Renal cortical epithelial cell (primary cell): ENCODE data around the gene LEFTY2. TPM values are rescaled to one million over a fixed set of nuclear protein-coding genes. Genes with fewer than 3 reads are reported as not detected.
"Not testable (repeated sequence)": the region's sequence is repeated elsewhere in the genome, so short reads cannot be mapped to it uniquely, and the experiment has no call there.

Experiments used
- DNase-seq: peaks from one replicate; pipeline ENCODE4 v3.0.0-alpha.2; 2011; ENCODE audit warnings: low read depth
- total RNA-seq: library from RNA; depleted of rRNA; stranded (reverse); fragments of >200 nt; gene quantifications from 2 replicates; pipeline ENCODE4 v1.2.3, GENCODE V29; 2014

Gene LEFTY2
- total RNA-seq, 1 donor from 2014 or later, result not detected

DNA sequence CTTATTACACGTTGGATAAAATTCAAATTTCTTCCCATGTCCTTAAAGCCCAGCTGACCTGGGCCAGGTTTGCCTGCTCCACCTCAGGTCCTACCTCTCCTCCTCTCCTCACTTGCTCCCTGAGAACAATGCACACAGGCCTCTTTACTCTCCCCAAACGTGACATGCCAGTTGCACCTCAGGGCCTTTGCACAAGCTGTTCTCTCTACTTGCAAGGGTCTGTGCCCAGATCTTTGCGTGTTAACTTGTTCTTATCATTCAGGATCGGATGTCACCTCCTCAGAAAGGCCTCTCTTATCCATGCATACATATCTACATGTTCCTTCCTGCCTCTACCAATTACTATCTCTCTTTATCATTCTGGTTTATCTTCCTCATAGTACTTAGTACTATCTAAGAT is 37.4 kb downstream of the LEFTY2 start:
- no peak for DNase-seq

DNA sequence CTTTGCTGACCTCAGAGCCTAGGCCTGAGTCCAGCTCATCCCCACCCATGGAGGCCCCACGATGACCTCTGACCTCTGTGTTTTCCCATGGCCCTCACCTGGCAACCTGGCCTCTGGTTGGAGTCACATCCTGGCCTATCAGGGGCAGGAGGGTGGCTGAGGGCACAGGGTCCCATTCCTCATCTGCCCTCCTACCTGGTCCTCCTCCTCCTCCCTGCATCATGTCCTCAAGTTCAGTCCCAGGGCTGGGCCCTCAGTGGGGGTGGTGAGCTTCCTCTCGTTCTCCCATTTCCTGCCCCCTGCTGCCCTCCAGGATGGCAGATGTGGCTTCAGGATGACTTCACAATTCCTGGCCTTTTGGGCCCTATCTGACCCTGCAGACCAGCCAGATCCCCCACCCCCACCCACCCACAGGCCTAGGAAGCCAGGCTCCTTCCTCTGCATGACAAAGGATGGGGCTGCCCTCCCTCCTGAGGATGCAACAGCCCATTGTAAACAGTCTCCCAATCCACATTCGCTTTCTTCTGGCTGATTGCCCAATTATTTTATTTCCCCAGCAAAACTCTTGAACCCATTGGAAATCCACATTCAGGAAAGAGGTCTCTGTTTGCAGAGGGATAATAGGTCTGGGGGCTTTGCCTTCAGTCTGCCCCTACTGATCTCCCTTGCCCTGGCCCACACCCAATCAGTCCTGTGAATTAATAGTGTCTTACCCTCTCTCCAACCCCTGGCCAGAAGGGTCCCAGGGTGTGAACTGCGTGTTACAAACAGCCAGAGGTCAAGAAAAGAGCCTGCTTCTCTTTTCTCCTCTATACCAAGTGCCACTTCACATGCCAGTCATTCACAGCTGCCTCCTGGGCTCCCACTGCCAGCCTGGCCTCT is 41.7 kb downstream of the LEFTY2 start:
- no peak for DNase-seq

DNA sequence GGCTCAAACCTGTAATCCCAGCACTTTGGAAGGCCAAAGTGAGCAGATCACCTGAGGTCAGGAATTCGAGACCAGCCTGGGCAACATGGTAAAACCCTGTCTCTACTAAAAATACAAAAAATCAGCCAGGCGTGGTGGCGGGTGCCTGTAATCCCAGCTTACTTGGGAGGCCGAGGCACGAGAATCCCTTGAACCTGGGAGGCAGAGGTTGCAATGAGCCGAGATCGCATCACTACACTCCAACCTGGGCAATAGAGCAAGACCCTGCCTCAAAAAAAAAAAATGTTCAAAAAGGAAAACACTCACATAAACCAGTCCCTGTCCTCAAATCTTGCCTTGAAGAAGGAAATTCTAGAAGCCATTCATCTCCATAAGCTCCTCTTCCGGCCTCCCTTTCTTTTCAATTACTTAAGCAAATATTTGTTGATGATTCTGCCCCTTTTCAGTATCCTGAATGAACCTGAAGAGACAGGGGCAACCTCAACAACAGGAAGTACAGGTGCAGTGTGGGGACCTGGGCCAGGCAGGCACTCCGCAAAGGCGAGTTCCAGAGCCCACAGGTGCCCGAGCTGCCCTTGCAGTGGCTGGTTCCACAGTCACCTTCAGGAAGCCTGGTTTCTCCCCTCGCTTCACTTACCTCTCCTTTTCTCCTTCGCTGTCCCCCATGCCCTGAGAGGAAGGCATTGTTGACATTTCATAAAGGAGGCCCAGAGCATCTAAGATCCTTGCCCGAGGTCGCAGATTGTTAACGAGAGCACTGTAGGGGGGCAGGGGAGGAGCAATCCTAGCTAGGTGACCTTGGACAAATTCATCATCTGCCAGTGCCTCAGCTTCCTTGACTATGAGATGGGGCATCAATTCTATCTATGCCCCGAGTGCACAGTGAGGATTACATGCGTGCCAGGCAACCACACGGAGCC is 43.2 kb downstream of the LEFTY2 start:
- no peak for DNase-seq

DNA sequence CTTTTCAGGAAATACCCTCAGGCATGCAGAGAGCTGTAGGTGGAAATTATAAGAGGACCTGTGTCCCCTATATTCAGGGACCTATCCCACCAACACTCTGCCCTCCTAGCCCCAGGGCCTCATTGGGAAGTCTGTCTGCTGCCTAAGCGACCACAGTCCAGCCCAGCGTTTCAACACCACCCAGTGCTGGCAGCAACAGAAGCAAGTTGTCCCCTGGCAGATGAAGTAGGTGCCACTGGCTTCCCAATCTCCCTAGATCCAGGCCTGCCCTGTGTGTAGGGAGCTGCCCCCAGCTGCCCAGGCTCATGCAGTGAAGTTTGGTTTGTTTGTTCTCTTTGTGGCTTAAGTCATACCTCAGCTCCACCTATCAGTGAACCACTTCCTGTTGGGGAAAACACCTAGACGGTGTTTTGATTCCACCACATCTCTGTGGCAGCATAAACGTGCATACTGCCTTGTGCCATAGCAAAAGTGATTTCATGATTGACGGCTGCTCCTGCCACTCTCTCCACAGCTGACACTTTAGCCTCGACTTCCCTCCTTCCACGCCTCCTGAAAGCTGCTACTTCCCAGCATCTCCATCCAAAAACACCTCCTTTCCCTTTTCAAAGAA is 44.0 kb downstream of the LEFTY2 start:
- peak; percentile 93 for DNase-seq

DNA sequence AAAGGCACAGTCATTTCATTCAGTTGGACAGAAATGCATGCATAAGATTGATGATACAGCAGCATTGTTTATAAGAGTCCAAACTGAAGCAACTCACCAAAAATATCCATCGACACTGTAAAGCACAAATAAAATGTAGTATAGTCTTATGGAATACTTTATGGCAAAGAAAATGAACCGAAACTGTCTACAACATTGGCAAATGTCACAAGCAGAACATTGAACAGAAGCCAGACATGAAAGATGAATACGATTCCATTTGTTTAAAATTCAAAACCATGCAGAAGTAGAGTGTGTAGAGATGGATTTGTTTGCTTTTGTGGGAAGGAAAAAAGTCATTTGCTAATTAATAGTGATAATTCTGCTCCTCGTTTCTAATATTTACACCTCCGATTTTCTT is 44.5 kb downstream of the LEFTY2 start:
- DNase-seq, result no peak

DNA sequence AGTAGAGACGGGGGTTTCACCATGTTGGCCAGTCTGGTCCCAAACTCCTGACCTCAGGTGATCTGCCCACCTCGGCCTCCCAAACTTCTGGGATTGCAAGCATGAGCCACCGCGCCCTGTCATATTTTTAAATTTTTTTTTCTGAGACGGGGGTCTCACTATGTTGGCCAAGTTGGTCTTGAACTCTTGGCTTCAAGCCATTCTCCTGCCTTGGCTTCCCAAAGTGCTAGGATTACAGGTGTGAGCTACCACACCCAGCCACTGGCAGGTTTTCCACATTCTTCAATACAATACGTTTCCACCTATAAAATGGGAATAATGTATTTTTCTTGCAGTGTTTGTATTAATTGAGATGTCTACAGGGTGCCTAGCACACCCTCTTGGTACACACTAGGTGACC is 48.7 kb downstream of the LEFTY2 start:
- no peak for DNase-seq

DNA sequence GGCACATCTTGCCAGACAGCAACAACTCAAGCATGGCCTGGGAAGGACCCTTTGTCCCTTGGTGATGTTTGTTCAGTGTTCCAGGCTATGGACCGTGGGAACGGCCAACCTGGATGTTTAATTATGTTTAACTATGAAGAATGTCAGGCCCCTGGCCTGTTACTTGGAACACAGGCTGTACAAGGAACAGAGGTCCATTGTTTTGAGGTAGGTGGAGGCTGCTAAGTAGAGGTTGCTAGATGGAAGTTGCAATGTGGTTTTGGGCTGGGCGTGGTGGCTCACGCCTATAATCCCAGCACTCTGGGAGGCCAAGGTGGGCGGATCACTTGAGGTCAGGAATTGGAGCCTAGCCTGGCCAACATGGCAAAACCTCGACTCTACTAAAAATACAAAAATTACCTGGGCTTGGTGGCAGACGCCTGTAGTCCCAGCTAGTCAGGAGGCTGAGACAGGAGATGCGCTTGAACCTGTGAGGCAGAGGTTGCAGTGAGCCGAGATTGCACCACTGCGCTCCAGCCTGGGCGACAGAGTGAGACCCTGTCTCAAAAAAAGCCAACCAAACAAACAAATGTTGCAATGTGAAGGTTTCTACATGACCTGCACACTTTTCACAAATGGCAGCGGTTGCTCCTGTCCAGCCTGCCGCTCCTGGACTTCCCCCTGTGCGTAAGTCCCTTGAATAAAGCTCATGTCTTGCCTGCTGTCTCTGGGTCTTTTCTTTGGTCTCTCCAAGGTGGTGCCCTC is 49.6 kb downstream of the LEFTY2 start:
- DNase-seq, result peak; percentile 85

DNA sequence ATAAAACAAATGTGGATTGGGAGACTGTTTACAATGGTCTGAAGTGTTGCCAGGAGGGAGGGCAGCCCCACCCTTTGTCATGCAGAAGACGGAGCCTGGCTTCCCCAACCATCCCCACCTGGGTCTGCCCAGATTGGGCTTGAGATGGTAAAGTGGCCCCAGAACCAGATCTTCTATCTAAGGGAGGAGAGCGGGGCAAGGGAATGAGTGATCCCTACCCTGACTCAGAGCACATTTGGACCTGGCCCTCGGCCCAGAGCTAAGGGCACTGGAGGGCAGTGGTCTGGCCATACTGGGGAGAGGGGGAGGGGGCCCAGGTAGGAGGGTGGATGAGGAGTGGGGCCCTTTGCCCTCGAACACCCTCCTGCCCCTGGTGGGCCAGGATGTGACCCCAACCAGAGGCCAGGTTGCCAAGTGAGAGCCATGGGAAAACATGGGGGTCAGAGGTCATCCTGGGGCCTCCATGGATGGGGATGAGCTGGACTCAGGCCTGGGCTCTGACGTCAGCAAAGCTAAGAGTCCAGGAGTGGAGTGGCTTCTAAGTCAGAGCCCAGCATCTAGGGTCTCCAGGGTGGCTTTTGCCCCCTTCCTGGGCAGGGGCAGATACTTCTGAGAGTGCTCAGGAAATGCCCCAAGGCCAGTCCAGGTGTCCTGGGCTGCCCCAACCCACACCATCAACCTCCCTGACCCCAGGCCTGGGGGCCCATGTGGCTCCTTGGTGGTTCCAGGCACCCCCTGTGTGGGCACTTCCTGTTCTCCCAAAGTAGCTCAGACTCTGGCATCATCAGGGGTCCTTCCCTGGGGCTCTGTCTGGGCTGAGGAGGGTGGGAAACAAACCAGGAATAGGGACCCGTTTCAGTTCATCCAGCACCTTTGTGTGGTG is 50.4 kb downstream of the LEFTY2 start:
- DNase-seq, result no peak

DNA sequence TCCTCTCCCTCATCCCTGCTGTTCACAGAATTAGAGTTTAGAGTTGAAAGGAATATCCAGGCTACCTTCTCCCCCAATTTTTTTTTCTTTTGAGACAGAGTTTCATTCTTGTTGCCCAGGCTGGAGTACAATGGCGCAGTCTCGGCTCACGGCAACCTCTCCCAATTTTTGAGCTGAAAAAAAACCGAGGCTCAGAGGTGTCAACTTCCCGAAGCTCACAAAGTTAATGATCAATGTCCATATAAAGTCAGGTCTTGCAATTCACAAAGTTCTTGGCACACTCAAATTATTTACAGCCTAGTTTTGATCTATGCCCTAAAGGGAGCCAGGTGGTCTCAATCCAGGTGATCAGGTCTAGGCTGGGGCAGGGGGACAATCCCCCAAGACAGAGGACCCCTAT is 51.3 kb downstream of the LEFTY2 start:
- peak; percentile 48 for DNase-seq

DNA sequence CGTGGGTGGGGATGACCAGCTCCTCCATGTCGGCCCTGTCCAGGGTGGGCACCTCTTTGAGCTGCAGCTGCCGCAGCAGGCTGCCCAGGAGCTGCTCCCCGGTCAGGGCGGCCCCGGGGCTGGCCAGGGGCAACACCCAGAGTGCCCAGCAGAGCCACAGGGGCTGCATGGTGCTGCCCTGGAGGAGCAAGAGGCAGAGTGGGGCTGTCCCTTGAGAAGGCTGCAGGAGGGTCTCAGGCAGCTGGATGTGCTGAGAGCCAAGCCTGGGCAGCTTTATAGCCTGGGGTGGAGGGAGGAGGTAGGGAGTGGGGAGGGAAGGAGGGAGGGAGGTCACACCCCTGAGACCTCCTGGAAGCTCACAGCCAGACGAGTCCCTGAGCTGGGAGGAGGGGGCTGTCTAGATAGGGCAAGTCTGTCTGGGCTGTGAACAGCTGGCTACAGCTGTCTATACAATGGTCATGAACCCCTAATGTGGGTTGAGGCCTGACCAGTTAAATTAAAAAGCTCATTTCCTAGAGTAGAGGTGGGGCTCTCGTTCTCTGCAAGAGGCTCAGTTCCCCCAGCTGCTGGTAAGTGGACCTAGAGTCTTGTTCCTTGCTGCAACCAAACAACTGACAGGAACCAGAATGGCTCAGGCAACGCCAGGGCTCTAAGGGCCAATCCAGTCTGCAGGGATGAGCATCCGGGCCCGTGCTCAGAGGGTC is 52.0 kb downstream of the LEFTY2 start, which contains the start of gene LEFTY1:
TSS of gene LEFTY1 (minus strand) at position 249 of the 704 bp plus-strand sequence. CDS start at position 169, 80 bp downstream.
- no peak for DNase-seq

DNA sequence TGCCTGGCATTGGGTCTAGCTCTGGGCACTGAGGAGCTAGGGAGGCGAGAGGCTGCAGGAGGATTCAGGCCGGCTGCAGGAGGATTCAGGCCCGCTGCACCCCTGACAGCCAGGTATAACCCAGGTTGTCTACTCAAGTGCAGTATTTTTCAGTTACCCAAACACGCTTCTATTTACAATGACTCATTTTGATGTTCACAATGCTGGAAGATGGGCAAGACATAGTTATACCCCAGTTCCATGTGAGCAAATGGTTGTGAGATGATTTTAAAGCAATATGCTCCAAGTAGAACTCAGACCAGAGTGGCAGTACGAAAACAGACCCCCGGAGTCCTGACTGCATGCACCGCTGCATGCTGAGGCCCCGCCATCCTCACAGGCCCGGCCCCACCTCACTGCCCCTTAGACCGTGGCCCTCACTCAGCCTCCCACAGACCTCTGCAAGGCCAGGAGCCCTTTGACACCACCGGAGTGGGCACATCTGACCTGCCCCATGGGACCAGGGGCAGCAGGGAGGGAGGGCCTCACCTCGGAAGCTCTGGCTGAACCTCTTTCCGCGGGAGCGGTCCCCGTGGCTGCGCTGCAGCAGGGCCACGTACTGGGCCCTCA is 52.6 kb downstream of the LEFTY2 start:
- no peak for DNase-seq

DNA sequence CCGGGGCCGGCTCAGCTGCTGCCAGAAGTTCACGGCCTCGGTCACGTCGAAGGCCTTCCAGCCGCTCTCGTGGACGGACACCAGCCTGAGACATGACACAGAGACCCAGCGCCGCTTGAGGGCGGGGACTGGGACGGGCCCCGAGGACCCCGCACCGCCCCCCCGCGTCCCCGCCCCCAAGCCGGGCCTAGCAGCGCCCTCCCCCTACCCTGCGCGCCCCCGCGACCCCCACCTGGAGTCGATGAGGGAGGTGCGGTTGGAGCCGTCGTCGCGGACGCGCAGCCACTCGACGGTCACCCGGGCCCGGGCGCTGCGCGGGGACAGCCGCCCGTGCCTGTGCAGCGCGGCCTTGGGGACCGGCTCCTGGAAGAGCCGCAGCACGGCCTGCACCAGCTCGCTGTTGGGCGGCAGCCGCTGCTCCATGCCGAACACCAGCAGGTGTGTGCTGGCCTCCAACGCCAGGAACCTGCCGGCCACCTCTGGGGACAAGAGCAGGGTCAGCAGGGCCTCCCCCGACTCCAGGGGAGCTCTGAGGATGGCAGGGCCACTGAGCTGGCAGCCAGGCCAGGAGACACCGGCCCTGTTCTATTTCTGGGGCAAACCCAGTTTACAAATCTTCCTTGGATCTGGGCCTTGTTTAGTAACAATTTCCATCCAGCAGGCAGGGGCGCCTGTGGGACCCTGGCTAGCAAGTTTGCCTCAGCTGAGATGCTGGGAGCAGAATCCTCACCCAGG is 53.3 kb downstream of the LEFTY2 start:
- DNase-seq, result not testable (repeated sequence)

DNA sequence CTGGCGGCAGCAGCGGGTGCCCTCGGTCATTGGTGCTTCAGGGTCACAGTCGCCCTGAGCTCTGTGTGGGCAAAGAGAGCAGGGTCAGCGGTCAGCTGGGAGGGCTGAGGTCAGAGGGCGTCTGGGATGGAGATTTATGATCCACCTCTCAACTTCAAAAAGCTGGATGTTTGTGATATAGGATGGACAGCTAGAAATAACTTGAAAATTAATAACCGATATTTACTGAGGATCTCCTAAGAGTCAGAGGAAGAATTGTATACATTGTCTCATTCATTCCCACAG is 54.0 kb downstream of the LEFTY2 start:
- DNase-seq, result no peak

Other genes starting within 250 kb of the LEFTY2 start
- gene SRP9, start 163.4 kb downstream of the LEFTY2 start, total RNA-seq, result 360 and 486 TPM in 2 replicates
- 25.2 and 83.7 TPM in 2 replicates for gene EPHX1, start 131.1 kb downstream of the LEFTY2 start, total RNA-seq
- 6.9 and 41.0 TPM in 2 replicates for gene TMEM63A, start 58.8 kb downstream of the LEFTY2 start, total RNA-seq
- gene LEFTY1, start 52.1 kb downstream of the LEFTY2 start, total RNA-seq, result 0.15 TPM in 1 of 2 replicates, not detected in the other
- 37.6 and 41.8 TPM in 2 replicates for gene PYCR2, start 17.0 kb downstream of the LEFTY2 start, total RNA-seq
- gene SDE2, start 58.1 kb upstream of the LEFTY2 start, total RNA-seq, result 27.2 and 34.9 TPM in 2 replicates
- 187 and 266 TPM in 2 replicates for gene H3-3A, start 121.5 kb upstream of the LEFTY2 start, total RNA-seq
- 66.5 and 66.7 TPM in 2 replicates for gene ACBD3, start 245.5 kb upstream of the LEFTY2 start, total RNA-seq